HG02852 (cell line): ENCODE results near the gene ZFP69.

ENCODE experiments used
- ATAC-seq: cut with Tn5 transposase; IDR thresholded peaks from one replicate; pipeline ENCODE4 v1.9.1; 2021; ENCODE audit warnings: mild to moderate bottlenecking, moderate library complexity; ENCODE audit not compliant: unreplicated experiment

ZFP69 gene

DNA sequence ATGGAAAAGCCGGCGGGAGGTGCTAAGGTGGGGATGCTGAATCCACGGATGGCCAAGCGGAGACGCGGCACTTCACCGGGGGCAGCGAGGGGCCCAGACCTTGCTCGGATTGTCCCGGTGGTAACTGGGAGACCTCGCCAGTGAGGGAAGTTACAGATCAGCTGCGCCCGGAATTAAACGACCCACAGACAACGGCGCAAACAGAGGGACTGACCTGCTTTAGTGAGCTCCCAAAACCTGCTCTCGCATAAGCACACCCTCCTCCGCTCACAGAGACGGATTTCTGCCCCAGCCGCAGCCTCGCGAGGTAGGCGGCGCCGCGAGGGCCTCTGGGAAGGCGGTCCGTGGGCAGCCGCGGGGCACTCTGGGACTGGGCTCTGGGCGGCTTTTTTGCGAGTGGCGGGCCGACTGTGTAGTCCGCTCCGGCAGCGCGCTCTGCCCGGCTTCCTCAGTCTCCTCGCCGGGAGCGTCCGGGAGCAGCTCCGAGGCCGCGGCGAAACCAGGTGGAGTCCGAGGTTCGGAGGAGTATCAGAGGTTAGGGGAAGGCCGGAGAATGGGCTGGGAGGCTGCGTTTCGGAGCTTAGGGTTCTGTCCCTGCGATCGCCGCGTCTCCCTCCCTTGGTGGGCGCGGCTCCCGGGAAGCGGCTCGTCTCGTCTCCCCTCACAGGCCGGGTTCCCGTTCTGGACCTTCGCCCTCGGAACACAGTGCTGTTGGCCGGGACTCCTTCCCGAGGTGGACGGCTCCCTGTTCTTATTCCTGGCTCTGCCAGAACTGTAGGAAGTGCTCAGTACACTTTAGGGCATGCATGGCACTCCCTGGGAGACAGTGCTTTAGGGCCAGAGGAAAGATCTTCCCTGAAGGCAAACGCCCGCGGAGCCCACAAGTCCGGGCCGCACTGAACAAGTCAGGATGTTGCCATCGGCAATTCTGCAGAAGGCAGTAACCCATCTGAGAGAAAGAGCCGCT is 31.6 kb downstream of the ZFP69 start, which contains the start of gene EXO5:
TSS of gene EXO5 (plus strand) at position 393 of the 967 bp plus-strand sequence. CDS start 5,778 bp downstream, outside the sequence.
- ATAC-seq, result peak; percentile 89

DNA sequence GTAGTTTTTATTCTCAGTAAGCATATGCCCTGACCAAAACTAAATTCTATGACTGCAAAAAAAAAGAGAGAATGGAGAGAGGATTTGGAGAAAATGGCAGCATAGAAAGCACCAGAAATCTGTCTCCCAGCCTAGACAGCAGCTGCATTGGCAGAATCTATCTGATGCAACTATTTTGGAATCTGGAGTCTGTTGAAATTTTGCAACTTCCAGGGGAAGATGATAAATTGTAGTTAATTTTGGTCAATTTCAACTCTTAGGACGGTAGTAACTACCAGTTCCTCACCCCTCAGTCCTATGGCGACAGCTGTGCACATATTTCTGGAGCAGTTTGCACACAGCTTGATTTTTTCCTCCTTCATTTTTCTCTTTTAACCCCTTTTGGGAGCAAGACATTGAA is 42.4 kb downstream of the ZFP69 start:
- no peak for ATAC-seq

- ATAC-seq, result no peak
Observed at GRCh38 chr1:40530735-40531380, 53.8 kb downstream of the ZFP69 start.

GRCh38 chr1:40531381-40532061 is 54.4 kb downstream of the ZFP69 start, which contains the start of gene ZNF684:
TSS of gene ZNF684 (plus strand) at chr1:40531637. CDS start at chr1:40533167, 1,530 bp downstream.
- ATAC-seq, result peak; percentile 98

GRCh38 chr1:40532062-40532389 is 54.9 kb downstream of the ZFP69 start:
- ATAC-seq, result no peak

- ATAC-seq, result no peak
Observed at GRCh38 chr1:40532844-40533424, 55.8 kb downstream of the ZFP69 start.

DNA sequence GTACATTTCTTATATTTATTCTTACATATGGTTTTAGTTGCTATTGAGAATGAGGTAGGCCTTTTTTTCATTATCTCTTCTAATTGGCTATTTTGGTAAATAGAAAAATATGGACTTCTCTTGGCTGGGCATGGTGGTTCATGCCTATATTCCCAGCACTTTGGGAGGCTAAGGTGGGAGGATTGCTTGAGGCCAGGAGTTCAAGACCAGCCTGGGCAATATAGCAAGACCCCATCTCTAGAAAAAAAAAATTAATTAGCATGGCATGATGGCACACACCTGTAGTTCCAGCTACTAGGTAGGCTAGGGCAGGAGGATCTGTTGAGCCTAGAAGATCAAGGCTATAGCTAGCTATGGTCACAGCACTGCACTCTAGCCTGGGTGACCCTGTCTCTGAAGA is 57.5 kb downstream of the ZFP69 start:
- ATAC-seq, result no peak

- ATAC-seq, result no peak
Observed at GRCh38 chr1:40535732-40536131, 58.6 kb downstream of the ZFP69 start.

GRCh38 chr1:40539338-40539737 is 62.2 kb downstream of the ZFP69 start:
- ATAC-seq, result no peak
